Measurements from ENCODE around the gene ANGEL2.

DNA sequence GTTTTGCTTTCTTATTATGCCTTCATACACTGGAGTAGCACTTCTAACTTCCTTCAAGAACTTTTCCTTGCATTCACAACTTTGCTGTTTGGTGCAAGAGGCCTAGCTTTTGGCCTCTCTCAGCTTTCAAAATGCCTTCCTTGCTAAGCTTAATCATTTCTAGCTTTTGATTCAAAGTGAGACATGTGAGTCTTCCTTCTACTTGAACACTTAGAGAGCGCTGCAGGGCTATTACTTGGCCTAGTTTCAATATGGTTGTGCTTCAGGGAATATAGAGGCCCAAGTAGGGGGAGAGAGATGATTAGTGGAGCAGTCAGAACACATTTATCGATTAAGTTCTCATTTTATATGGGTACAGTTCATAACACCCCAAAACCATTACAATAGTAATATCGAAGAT, 12.4 kb downstream of the ANGEL2 start:
- TF ChIP-seq CTCF (conservative IDR thresholded peaks at IDR 0.05 in 1 of 2, IDR thresholded peaks at IDR 0.05 in 1 of 2; ENCODE audit: extremely low read depth in 1 of 2, insufficient read depth in 1 of 2, low read depth in 1 of 2, low read length in 2 of 2) = no peak
- no peak for TF ChIP-seq EZH2 (IDR thresholded peaks at IDR 0.05; ENCODE audit: borderline replicate concordance, low read length)

All from mammary epithelial cell (primary cell).